ENCODE measurements around the gene E2F3.
"Not testable (repeated sequence)": the region's sequence is repeated elsewhere in the genome, so short reads cannot be mapped to it uniquely, and the experiment has no call there.

Gene E2F3

GRCh38 chr6:20472748-20473147 is 71.1 kb downstream of the E2F3 start:
- DNase-seq: no peak

DNA sequence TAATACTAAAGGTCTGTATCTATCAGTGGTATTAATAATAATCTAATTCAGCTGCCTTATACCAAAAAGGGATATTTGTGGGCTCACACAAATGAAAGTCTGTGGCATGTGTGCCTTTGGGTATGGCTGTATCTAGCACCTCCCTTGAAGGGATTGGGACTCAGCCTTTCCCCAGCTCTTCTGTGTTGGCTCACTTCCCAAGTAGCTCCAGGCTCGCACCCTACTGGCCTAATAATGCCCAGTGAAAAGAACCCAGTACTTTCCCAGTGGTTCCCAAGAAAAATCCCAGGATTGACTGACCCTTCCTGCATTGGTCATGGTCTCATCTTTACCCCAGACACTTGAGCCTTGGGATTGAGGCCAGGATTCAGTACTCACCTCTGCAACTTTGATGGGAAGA is 71.8 kb downstream of the E2F3 start:
- no peak for DNase-seq

GRCh38 chr6:20474874-20475542 is 73.3 kb downstream of the E2F3 start:
- DNase-seq: no peak

DNA sequence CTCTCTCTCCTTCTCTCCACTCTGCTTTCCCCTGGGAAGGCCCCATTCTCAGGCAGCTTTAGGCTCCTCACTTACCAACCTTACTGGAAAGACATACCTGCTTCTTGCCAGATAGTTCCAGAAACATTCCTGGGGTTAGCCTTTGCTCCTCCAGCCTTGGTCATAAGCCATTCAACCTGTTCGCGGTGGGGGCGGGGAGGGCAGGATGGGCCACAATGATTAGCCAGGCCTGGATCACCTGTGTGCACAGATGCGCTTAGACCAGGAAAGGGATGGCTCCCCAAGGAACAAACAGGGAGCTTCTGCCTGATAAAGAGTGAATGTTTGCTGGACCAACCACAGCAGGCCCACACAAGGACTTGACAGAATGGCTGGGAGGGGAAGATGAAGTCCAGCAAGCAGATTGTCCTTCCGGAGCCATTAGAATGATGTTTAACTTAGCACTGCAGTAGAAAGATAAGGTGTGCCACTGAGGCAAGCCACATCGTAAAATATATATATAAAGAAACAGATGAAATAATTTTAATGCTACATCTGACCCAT is 74.9 kb downstream of the E2F3 start:
- no peak for DNase-seq

DNA sequence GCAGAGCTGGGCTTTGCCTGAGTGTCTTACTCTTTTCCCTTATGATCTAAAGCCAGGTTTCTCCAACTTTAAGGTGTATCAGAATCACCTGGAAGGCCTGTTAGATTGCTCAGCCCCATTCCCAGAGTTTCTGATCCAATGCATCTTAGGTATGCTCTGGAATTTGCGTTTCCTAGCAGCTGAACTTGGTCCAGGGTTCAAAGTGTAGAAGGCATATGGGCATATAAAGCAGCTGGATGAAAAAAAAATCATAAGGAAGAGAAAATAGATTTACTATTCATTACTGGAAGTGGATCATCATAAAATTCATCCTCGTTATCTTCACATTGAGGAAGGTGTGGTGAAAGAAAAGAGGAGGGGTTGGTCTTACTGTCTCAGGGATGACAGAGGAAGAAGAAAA is 75.8 kb downstream of the E2F3 start:
- no peak for DNase-seq

DNA sequence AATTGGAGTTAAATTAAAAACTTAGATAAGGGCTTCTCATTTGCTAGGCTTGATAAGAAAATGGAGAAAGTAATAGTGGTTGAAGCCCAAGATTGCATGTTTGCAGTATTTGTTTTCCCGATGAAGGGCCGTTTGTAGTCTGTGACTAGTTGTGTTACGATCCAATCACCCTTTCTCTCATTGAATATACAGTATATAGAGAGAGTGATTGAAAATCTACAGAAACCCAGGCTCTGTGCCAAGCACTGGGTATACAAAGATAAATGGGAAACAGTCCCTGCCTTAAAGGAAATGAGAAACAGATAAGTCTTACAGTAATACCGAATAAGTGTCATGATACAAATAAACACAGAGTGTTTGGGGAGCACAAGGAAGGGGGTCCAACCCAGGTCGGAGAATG is 77.4 kb downstream of the E2F3 start:
- DNase-seq: no peak

- no peak for DNase-seq
Observed at GRCh38 chr6:20479526-20479925, 77.8 kb downstream of the E2F3 start.

DNA sequence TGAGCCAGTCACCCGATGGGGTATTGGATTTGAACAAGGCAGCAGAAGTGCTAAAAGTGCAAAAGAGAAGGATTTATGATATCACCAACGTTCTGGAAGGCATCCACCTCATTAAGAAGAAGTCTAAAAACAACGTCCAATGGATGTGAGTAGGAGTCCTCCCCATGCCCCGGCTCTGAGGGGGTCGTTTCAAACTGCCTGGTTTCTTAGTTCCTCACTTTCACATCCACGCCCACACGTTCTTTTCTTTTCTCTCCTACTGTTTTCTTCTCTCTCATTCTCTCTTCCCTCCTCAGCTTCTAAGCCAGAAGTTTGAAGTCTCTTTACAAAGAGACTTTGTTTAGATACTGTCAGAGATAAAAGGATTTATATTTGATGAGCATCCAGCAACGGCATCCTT is 79.6 kb downstream of the E2F3 start:
- DNase-seq: no peak

DNA sequence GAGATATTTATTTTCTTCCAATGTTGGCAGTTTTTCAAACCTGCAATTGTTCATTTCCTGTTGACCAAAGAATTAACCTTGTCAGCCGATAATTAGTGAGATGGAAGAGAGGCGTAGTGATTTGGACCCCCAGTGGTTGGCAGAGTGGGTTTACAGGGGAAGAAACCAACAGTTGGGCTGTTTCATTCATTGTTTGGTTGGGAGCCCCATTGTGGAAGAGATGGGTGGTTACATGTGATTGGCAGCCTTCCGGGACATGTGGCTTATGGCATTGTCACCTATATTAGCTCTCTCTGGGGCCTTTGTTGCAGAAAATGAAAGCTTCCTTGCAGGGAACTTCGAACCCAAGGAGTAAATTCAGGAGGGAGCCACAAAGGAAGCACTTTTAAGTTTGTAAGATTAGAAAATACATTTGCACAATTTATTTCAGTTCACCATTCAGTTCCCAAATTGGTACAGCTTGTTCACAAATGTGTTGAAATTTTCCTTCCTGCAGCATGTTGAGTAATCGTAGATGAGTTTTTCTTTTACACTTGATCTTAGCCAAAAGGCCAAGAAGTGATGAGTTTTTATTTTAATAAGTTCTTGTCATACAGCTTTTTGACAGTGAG is 82.3 kb downstream of the E2F3 start:
- DNase-seq: peak; percentile 84

DNA sequence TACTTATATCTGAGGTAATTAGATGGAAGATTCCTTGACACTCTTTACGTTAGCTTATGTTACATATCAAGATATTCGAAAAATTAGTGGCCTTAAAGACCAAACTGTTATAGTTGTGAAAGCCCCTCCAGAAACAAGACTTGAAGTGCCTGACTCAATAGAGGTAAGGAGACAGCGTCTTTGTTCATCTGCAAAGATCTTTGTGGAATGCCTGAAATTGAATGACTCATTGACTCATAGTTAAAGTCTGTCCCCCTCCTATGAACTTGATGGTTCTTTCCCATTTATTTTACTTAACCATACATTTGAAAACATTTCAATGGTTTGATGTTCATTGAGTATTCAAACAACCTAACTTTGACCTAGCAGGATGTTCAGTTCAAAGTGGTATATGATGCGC is 85.0 kb downstream of the E2F3 start:
- no peak for DNase-seq

- no peak for DNase-seq
Observed at GRCh38 chr6:20487669-20488375, 86.1 kb downstream of the E2F3 start.

DNA sequence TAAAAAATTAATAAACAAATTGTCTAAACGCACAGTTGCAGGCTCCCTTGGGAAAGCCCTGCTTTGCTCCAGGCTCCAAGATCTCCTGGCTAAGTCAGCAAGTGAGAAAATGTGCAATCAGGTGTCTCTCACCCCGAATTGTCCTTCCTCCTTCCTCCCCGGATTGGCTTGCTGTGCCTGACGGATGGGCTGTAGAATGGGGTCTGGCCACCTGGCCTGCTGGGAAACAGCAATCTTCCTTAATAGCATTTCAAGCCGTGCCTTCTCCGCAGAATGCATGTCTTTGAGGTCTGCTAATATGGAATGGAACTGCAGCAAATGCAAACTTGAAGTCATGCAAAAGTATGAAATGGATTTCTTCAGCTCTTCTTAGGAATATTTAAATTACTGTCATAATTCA is 88.9 kb downstream of the E2F3 start:
- no peak for DNase-seq

DNA sequence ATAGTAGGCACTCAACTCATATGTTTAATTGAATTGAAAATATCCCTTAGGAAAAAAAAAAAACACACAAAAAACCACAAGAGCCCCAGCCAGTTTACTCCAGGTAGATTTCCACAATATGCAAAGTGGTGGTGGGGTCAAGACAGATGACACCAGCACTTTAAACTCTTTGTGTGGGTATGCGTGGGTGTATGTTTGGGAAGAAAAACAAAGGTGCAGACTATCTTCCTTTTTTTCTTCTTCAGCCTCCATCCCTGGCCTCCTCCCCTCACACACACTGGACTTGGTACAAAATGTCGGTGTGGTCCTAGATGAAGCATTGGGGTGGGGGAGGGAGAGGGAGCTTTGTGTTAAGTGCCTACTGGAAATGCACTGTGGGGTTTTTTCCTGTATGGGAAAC is 90.4 kb downstream of the E2F3 start:
- DNase-seq: no peak

GRCh38 chr6:20497216-20498040 is 95.7 kb downstream of the E2F3 start:
- DNase-seq: no peak

- no peak for DNase-seq
Observed at GRCh38 chr6:20498041-20498385, 96.3 kb downstream of the E2F3 start.

GRCh38 chr6:20509212-20509611 is 107.5 kb downstream of the E2F3 start:
- DNase-seq: no peak

DNA sequence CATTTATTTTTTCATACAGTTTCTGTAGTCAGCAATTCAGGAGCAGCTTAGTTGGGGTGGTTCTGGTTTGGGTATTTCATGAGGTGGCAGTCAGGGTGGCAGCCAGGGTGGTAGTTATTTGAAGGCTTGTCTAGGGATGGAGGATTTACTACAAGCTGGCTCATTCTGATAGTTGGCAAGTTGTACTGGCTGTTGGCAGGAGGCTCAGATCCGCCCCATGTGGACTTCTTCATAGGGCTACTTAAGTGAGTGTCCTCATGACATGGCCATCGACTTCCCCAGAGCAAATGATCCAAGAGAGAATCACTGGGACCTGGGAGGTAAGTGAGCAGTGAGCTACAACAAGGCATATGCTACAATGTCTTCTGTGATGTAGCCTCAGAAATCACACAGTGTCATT is 110.2 kb downstream of the E2F3 start:
- no peak for DNase-seq

DNA sequence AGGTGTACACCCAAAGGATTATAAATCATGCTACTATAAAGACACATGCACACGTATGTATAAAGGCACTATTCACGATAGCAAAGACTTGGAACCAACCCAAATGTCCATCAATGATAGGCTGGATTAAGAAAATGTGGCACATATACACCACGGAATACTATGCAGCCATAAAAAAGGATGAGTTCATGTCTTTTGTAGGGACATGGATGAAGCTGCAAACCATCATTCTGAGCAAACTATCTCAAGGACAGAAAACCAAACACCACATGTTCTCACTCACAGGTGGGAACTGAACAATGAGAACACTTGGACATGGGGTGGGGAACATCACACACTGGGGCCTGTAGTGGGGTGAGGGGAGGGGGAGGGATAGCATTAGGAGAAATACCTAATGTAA is 123.5 kb downstream of the E2F3 start:
- DNase-seq: not testable (repeated sequence)

DNA sequence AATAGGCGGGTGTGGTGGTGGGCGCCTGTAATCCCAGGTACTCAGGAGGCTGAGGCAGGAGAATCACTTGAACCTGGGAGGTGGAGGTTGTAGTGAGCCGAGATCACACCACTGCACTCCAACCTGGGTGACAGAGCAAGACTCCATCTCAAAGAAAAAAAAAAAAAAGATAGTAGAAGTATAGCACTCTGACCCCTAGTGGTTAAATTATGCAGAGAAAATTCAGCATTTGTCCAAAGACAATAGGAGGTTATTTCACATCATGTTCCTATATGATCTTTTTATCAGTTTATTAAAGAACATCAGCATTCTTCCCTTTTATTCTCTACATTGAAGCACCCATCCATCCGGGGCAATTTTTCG is 127.4 kb downstream of the E2F3 start:
- DNase-seq: peak; percentile 37

DNA sequence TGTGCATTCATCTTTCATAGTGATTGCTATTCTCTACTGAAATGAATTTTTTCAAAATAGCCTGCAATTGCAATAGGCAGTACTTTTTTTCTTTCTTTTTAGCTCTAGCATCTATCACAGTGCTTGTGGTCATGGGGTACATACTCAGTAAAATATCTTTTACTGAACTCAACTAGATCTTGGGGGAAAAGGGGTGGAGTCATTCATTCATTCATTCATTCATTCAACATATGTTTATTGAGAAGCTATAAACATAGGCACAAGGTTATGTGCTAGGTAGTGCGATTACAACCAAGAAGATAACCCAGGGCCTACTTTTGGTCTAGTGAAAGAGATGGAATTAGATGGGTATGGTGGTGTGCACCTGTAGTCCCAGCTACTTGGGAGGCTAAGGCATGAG is 131.2 kb downstream of the E2F3 start:
- no peak for DNase-seq

GRCh38 chr6:20533746-20534294 is 132.1 kb downstream of the E2F3 start:
- DNase-seq: no peak

DNA sequence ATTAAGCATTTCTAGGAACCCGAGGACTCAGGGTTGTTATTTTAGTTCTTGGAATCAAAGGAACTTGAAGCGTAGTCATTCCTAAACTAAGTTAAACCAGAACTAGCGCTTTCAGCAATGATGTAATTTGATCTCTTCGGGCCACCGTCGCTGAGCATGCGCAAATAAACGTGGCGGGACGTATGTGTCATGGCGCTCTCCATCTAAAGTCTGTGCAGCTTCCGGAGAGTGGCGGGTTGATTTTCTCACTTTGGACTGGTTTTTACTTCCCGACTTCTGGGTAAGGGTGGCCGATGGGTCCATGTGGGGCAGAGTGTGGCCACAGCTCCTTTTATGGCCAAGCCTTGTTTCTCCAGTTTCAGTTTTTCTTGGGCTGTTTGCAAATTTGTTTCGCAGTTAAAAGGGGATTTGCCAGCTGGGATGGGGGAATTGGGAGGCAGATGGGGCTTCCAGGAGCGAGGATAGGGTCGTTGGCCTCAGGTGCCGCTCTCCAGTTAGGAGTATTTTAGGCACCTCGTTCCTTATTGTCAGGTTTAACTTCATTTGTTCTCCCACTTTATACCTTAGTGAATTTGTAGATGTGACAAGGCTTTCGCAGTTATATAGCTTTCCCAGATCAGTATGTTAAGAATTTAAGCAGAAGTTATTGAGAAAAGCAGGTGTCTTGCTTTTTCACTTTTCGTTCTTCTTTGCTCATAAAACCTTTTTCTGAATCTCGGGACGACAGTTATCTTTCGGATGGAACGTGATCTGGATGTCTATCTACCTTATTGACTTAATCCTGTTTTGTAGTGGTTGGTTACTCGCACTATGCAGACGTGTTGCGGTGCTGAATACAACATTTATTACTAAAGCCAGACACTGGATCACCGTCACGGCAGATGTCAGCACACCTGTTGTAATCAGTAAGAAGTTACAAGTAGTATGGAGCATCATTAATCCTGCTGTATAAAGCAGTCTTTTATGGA is 132.9 kb downstream of the E2F3 start, which contains the start of gene CDKAL1:
CDKAL1 (plus strand) TSS at position 163 of the 968 bp plus-strand sequence. CDS start 11,894 bp downstream, outside the sequence.
- DNase-seq: peak; percentile 80
